GM18873 (cell line): ENCODE data around the gene LACRT.
A peak's percentile ranks its signal among the peaks of the same experiment; 100 is the strongest.
"Not testable (repeated sequence)": the region's sequence is repeated elsewhere in the genome, so short reads cannot be mapped to it uniquely, and the experiment has no call there.

Experiments used
- ATAC-seq: cut with Tn5 transposase; IDR thresholded peaks from one replicate; pipeline ENCODE4 v1.9.1; 2021; ENCODE audit warnings: mild to moderate bottlenecking, moderate library complexity, moderate number of reproducible peaks; ENCODE audit not compliant: unreplicated experiment, low FRiP score

LACRT gene, protein sequence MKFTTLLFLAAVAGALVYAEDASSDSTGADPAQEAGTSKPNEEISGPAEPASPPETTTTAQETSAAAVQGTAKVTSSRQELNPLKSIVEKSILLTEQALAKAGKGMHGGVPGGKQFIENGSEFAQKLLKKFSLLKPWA

DNA sequence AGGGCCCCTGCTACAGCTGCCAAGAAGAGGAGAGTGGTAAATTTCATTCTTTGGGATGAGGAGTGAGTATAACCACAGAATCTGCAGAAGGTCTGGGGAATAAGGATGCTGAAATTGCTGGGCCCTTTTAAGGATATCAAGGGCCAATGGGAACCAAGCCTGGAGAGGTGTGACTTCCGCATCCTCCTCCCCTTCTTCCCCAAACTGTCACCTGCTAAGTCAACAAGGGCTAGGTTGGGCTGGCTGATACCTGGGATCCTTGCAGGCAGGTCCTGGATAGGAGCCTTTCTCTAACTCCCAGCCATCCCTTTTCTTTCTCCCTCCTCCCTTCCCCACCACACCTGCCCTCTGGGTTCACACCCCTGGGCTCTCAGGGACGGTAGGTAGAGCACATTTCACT, at the start of gene LACRT:
Gene LACRT, minus strand, starts transcription at position 101 of the 400 bp plus-strand sequence. Its CDS starts 54 bp downstream, at position 47.
- ATAC-seq, result no peak

DNA sequence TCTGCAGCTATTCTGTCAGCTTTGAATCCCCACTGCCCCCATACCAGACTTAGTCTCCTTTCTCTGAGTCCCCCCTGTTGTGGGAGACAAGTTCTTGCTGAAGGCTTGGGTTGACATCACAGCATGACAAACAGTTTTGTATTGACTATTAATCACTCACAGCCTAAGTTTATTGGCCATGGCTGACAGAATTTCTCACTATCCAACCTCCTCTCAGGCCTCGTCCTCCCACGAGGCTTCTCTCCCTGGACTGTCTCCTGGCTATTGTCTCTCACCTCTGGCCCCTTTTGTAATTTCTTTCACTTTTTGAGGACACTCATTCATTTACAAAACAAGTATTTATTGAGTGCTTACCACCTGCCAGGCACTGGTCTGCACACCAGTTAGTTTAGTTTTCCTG, 48.7 kb upstream of the LACRT start:
- no peak for ATAC-seq

DNA sequence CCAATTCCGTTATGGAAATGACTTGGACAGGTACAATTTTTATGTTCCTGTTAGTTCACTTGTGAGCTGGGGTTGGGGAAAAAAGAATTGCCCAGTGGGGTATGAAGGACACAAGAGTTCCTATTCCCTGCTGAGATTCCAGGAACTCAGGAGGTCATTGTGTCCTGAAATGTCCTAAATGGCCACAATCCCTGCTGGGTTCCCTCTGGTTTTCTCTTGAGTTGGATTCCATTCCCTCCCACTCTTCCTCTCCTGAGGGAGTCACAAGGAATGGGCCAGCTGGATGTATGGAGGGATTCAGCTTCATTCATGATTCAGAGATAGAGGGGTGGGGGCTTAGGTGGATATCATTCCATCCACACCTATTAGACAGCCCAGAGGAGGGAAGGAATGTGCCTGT, 48.0 kb upstream of the LACRT start:
- ATAC-seq, result no peak

DNA sequence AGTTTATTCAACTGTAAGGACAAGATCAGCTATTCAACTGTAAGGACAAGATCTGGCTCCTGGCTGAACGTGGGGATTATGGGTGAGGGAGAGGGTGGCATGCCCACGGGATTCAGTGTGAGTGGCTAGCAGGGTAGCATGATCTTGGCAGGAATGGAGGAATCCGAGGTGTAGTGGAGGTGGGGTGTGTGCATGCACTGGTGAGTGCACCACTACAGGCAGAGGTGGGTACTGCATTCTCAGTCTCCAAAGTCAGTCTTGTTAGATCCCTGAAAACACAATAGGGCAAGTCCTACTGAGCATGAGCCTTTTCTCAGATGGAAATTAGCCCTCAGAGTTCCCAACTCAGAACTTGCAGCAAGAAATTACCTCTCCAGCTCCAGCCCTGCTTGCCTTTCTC, 45.7 kb upstream of the LACRT start:
- ATAC-seq, result no peak

DNA sequence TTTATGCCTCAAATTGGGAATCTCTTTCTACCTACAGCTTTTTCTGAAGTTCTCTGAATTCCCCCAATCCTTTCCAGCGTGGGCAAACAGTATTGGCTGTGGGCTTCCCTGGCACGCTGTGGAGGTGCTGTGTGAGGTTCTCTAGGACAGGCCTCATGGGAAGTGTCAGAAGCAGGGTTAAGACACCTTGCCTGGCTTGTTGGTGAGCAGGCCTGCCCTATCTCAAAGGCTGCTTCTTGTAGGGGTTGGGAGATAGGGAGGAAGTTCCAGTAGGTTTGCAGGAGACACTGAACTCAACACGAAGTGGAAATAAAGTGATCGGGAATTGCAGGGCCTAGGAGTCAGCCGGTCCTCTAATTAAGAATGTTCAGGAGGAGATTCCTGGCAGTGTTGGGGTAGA, 43.4 kb upstream of the LACRT start:
- ATAC-seq, result no peak

DNA sequence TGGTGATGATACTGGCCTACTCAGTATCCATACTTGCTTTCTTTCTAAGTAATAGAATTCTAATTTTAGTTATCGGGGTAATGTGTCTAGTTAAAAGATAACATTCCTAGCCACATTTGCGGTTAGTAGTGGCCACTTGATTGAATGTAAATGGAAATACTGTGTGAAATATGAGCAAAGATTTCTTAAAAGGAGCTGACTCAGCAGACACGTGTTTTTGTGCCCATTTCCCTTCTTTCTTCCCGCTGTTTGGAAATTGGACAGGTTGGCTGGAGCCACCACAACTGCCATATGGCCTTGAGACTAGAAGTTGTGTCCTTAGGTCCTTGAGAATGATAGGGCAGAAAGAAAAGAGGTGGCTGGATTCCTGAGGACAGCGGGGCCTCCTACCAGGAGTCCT, 33.2 kb upstream of the LACRT start:
- ATAC-seq, result no peak

DNA sequence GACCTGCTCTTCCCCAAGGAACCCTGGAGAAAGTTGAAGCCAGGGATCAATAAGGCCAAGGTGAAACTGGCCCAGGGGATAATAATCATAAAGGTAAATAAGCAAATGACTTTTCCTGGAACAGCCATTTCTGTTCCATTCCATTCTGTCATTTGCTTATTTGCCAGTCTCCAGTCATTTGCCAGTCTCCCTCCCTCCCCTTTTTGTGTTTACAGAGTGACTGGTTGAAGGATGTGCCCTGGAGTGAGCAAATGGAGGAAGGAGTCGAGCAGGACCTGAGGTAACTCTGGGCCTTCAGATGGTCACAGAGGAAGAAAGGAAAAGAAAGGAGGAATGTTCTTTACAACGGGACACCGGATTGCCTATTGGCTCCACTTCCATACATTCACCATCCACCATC, 31.3 kb upstream of the LACRT start:
- no peak for ATAC-seq

DNA sequence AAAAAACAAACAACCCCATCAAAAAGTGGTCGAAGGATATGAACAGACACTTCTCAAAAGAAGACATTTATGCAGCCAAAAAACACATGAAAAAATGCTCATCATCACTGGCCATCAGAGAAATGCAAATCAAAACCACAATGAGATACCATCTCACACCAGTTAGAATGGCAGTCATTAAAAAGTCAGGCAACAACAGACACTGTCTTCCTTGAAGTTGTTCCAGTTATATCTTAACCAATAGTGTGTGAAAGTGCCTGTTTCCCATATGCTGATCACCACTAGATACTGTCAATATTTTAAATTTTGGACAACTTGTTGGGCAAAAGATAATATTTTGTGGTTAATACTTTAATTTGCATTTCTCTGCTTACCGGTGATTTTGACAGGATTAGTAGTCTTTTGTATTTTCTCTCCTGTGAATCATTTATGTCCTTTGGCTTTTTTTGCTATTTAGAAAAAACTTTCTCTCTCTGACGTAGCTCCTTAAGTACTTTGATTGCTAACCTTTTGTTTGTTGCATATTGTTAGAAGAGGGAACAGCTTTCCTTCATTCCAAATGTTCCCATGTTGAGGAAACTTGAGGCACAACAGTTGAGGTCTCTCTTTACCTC, 30.4 kb upstream of the LACRT start:
- ATAC-seq, result not testable (repeated sequence)

DNA sequence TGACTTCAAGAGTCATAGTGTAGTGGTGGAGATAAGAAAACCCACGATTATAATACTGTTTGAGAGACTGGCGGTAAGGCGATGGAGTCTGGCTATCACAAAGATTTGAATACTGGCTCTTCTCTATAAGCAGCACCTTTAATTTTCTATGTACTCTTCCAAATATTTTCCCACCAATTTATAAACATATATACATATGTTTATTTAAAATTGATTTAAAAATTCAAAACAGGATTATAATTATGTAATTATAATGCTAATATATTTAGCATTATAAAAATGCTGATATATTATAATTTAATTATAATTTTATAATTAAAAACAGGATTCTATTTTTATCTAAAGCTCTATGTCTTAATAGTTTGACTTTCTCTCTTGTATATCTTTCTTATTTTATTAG, 28.9 kb upstream of the LACRT start:
- ATAC-seq, result no peak

DNA sequence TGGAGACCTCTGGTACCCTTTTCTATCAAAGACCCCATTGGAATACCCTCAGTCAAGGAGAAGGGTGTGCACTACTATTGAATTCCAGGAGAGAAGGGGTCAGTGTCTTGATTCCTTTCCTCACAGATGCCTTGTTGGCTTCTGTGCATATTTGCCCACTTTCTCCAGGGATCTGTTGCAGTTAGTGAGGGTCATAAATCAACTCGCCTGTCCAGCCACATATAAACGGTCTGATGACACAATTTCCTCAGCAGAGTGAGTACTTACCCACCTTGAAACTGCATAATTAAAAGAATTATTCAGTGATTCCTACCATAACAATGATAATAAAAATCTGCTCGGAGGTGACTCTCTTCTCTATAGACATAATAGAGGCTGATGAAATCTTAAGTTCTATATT, 27.3 kb upstream of the LACRT start:
- ATAC-seq, result no peak

DNA sequence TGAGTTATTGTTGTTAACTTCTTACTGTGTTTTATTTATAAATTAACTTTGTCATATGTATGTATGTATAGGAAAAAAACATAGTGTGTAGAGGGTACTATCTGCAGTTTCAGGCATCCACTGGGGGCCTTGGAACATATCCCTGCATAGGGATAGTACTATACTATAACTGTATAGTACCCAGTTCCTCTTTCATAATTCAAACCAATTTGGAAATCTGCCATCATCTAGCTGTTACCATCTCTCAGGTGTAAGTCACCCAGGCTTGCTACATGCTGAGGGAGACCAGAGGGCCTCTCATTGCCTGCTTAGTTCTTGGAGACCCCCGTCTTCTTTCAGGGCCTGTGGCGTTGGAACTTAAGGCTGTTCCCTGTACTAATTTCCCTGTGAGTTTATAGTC, 26.4 kb upstream of the LACRT start:
- no peak for ATAC-seq

DNA sequence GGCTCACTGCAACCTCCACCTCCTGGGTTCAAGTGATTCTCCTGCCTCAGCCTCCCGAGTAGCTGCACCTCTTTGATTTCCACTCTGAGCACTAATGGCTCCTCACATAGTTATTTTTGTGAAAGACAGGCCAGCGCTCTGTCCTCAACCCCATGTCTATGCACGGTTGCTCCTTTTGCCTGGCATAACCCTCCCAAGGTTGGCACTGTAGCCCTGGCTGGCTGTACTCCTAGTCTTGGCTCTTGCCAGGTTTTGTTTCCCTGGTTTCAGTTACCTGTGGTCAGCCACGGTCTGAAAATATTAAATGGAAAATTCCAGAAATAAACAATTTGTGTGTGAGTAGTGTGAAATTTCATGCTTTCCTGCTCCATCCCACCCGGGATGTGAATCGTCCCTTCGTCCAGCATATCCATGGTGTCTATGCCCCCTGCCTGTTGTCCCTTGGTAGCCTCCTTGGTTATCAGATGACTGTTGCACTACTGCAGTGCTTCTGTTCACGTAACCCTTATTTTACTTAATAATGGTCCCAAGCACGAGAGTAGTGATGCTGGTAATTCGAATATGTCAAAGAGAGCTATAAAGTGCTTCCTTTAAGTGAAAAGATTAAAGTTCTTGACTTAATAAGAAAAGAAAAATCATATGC, 25.7 kb upstream of the LACRT start:
- ATAC-seq, result no peak

DNA sequence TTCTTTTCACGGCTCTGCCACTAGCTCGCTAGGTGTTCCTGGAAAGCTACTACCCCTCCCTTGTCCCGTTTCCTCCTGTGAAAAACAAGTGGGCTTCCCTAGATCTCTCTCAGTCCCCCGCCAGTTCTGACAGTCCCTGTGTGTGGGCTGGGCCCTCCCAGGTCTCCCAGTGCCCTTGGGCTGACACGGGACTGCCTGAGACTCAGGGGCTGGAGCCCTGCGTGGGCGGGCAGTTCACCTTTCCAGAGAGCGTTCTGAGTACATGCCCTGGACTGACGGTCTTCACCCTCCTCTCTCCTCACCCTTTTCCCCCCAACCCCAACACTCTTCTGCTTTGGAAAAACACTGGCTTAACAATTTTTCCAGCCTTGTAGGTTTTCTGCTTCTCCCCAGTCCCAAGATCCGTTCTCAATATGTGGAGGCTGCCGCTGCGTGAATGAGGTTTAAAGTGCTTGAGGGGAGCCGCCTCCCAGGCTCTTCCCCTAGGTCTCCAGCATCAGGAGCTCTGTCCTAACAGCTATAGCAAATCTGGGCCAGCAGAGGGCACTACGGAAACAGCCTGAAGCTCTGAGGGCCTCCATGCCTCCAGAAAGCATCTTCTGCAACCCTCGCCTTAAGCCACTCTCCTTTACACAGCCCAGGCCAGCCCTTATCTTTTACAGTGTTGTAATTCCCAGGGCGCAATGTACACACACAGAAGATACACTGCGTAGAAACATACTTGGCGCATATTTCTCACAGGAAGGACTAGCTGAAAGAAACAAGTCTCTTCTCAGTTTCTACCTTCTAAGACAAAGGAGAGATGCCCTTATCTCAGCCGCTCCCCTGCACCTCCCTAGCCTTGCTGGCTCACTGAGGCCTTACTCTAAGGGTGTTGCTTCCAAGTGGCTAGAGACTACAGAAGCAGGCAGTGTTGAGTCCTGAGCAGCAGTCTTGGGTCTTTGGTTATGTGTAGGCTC, 23.9 kb upstream of the LACRT start:
- peak; percentile 63 for ATAC-seq

DNA sequence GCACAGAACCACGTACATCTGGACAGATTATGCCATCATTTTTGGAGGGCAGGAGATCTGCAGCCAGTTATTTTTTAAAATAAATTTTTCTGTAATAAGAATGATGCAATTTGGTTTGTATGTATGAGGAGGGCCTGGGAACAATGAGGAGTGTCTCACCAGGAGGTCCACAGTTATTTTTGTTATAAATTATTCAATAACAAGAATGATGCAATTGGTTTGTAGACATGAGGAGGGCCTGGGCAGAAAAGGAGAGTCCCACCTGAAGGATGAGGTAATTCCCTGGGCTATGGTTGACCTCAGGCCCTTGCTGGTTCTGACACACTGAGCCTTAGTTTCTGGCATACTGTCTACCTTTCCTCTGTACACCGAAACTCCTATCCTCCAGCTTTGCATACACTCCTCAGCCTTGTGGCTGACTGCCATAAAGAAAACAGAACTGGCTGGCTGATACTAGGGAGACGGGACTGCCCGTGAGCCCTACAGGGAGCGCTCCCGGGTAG, 22.5 kb upstream of the LACRT start:
- ATAC-seq, result no peak

DNA sequence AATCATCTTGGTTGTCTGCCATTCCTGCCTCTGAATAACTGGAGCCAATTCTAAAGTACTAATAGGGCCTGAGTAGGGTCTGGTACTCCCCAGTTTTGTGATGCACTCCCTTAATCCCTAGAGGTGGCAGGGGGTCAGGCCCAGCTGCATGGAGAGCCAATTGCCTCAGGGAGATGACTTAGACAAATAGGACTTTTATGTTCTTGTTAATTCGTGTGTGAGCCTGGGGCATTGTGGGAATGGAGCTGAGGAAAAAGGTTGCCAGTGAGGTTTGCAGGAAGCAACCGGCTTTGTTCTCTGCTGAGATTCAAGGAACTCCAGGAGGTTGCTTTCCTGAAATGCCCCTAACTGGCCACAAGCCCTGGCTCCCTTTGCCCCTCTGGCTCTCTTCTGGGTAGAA, 20.2 kb upstream of the LACRT start:
- no peak for ATAC-seq

DNA sequence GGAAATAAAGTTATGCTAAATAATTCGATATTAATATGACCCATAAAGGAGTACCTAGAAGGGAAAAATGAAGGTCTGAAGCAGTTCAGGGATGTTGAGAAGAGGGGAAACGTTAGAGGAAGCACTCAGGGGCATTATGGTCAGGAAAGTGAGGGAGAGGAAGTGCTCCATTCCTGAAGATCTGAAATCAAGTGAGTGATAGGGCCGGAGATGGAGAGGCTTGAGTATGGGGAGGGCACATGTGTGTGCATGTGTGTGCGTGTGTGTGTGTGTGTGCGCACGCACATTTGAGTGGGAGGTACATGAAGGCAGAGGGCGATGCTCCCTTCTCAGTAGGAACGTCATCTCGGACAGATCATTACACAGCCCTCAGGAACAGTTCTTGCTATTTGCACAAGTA, 18.3 kb upstream of the LACRT start:
- no peak for ATAC-seq

DNA sequence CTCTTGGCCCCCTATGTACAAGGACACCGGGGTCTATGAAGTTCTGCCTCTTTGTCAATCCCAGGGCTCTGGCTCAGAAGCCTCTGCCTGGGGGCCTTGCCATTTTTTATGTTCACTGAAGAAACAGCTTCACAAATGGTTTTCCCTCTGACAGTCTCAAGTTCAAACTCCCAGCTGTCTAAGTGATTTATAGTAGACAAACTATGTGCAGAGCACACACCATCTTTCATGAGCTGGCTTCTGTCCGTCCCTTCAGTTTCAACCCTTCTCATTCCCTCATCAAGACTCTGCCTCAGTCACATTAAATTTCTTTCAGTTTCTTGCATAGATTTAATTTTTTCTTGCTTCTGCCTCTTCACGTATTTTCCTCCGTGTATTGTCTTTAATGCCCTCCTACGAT, 16.2 kb upstream of the LACRT start:
- ATAC-seq, result no peak

DNA sequence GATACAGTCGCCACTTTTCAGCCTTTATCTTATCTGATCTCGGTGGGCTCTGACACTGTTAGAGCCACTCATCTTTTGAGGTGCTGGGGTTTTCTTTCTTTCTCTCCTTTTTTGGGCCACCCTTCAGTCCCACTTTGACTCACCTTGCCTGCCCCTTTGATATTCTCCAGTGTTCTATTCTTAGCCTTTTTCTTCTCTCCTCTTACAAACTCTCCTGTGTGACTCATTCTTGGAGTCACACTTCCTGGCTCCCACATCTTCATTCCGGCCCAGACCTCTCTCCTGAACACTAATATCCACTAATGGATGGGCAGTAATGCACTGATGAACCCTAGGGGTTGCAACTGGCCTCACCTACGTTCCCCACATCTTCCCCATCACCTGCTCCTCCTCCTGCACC, 15.7 kb upstream of the LACRT start:
- ATAC-seq, result no peak

DNA sequence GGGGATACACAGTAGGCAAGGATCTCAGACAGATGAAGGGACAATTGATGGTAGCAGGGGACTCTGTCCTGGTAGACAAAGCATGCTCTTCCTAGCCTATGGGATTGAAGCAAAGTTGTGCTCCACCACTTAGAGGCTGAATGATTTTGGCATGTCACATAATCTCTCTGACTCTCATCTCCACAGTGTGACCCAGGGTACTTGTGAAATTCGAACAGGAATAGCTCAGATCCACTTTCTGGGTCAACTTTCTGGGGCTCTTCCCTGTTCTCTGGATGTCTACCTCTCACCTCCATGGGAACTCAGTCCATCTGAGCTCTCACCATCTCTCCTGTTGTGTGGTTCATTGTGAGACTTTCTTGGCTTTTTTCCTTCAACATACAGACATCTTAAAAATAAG, 15.1 kb upstream of the LACRT start:
- ATAC-seq, result no peak

DNA sequence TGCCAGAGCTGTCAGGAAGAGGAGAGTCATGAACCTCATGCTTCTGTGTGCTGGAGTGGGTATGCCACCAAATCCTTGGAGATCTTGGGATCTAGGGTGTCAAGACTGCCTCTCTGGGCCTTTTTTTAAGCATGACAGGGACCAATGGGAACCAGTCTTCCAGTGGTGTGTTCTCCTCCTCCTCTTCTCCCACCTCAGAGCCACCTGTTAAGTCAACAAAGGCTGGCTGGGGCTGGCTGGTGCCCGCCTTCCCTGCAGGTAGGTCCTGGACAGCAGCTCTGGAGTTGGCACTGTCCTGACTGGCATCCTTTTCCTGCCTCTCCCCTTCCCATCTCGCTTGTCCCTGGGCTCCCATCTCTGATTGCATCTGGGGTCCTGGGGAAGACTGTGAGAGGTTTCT, 13.6 kb upstream of the LACRT start, which contains the start of gene DCD:
Gene DCD, minus strand, starts transcription at position 101 of the 400 bp plus-strand sequence. Its CDS starts 62 bp downstream, at position 39.
- ATAC-seq, result no peak

DNA sequence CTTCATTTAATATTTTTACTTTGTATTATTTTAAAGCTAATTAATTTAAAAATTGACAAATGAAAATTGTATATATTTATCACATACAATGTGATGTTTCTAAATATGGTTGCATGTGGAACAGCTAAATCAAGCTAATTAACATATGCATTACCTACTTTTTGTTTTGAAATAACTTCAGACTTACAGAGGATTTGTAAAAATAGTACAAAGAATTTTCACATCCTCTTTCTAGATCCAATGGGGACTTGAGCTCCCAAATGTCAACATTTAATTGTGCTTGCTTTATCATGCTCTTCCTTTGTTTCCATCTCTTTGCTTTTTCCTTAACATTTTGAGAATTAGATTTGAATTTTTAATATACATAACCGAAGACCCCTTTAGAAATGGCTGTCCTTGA, 6.9 kb upstream of the LACRT start:
- ATAC-seq, result no peak
